ENCODE results near the gene TMEM263.
"Not testable (repeated sequence)": the region's sequence is repeated elsewhere in the genome, so short reads cannot be mapped to it uniquely, and the experiment has no call there.

Gene TMEM263

DNA sequence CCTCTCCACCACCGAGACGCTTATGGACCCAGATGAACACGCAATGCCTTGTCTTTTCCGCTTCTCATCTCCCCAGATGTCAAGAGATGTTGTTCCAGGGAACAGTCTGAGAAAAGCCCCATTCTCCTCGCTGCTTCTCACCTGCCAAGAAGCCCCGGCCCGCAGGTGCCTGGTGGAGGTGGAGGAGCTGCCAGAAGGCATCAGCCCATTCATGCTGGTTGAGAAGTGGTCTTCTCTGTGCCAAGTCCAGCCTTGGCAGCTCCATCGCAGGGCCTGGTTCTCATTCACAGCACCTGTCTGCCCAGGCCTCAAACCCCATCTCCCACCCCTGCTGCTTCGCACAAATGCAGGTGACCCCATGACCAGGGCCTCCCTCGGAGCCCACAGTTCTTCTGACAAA is 42.3 kb upstream of the TMEM263 start:
- no peak for TF ChIP-seq CTCF (IDR thresholded peaks at IDR 0.05; ENCODE audit: control insufficient read depth, extremely low read depth, insufficient read depth)
- no peak for DNase-seq (ENCODE audit: low read depth)

DNA sequence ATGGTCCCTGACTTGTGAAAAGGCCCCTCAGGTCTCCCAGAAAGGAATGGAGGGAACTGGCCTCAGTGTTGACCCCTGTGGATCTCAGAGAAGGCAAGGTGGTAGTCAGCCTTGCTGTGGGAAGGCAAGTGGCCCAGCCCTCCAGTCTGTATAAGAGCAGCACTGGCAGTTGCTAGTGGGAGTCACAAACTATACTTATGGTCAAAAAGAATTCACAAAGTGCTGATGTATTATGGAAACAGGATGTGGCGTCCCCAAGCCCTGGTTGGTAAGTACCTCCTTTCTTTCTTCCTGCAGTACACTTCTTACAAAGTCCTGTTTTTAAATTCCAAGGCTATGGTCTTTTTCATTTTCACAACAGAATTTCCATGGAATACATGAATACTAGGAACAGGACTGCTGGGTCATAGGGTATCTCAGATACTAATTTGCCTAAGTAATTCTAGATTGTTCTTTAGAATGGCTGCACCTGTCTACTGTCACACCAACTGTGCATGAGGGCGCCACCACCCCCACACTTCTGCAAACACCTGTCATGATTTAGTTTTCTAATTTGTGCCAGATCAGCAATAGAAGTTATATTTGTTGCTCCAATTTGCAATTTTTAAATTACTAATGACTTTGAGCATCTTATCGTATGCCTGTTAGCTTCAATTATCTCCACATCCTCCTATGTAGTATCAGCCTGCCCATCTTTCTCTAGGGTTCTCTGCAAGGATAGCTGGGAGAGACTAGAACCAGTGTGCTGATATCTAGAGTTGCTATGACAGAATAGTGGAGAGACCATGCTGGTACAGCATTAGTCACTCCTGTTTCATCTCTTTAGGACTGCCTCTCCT is 40.7 kb upstream of the TMEM263 start:
- DNase-seq (ENCODE audit: low read depth): no peak
- no peak for TF ChIP-seq CTCF (IDR thresholded peaks at IDR 0.05; ENCODE audit: control insufficient read depth, extremely low read depth, insufficient read depth)

More for the DNA sequence above, 42.3 kb upstream of the TMEM263 start:
- H3K4me3 ChIP-seq (ENCODE audit: low read depth, low read length): no peak overlapping the region

DNA sequence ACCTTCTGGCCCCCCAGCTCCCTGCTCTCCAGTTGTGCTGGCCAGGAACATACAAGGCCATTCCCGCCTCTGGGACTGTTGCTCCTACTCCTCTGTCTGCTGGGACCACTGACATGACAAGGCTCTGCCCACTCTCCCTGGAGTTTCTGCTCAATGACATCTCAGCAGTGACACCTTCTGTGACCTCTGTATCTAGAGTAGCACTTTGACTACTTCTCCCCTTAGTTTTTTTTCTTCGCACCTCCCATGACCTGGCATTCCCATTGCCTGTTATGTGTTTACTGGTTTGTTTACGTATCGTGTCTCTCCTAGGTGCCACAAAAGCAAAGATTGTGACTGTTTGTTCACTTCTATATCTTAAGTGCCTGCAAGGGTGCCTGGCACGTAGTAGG is 40.1 kb upstream of the TMEM263 start:
- no peak overlapping the region for H3K4me3 ChIP-seq (ENCODE audit: low read depth, low read length)
- DNase-seq (ENCODE audit: low read depth): no peak
- no peak for TF ChIP-seq CTCF (IDR thresholded peaks at IDR 0.05; ENCODE audit: control insufficient read depth, extremely low read depth, insufficient read depth)

More for the DNA sequence above, 40.7 kb upstream of the TMEM263 start:
- H3K4me3 ChIP-seq (ENCODE audit: low read depth, low read length): no peak overlapping the region

- TF ChIP-seq CTCF (IDR thresholded peaks at IDR 0.05; ENCODE audit: control insufficient read depth, extremely low read depth, insufficient read depth): no peak
- DNase-seq (ENCODE audit: low read depth): no peak
- no peak overlapping the region for H3K4me3 ChIP-seq (ENCODE audit: low read depth, low read length)
Observed at GRCh38 chr12:106917503-106917902, 38.2 kb upstream of the TMEM263 start.

DNA sequence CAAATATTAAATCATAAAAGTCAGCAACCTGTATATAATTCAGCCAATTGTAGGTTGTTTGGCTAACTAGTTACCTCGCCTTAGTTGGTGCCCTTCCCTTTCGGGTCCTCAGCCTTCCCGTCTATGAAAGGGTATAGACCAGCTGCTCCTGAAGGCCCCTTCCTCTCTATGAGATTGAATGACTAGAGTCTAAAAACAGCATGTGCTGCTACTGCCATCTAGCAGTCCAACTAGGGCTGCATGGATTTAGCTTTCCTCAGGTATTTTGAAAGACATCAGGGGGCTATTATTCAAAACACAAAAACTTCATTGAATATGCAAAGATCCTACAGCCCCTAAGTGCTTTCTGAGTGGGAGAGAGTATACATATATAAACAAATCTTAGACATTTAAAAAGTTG is 37.0 kb upstream of the TMEM263 start:
- DNase-seq (ENCODE audit: low read depth): no peak
- no peak overlapping the region for H3K4me3 ChIP-seq (ENCODE audit: low read depth, low read length)
- TF ChIP-seq CTCF (IDR thresholded peaks at IDR 0.05; ENCODE audit: control insufficient read depth, extremely low read depth, insufficient read depth): peak; percentile 66

DNA sequence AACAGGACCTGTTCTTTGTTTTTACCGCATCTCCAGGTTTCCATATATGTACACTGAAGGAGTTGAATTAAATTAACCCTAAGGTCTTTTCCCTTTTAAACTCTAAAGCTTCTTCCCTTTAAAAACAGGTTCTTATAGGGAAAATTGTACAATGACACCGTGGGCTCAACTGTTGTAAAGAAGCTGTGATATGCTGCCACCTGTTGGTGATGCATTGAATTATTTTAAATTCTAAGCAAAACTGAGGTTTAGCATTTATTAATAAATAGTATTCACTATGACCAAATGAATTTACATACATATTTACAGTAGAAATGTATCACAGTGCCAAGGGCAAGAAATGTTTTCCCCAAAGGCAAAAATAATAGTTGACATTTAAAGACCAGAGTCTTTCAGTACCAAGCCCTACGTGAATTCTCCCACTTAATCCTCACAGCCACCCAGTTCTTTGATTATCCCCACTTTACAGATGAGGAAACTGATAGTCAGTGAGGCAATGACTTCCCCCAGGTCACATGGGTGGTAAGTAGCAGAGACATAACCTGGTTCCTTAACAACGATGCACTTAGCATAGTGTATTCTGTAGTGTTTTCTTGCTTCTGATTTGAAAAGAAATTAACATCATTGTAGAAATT is 35.7 kb upstream of the TMEM263 start:
- TF ChIP-seq CTCF (IDR thresholded peaks at IDR 0.05; ENCODE audit: control insufficient read depth, extremely low read depth, insufficient read depth): peak; percentile 70
- peak; percentile 13 for DNase-seq (ENCODE audit: low read depth)
- no peak overlapping the region for H3K4me3 ChIP-seq (ENCODE audit: low read depth, low read length)

DNA sequence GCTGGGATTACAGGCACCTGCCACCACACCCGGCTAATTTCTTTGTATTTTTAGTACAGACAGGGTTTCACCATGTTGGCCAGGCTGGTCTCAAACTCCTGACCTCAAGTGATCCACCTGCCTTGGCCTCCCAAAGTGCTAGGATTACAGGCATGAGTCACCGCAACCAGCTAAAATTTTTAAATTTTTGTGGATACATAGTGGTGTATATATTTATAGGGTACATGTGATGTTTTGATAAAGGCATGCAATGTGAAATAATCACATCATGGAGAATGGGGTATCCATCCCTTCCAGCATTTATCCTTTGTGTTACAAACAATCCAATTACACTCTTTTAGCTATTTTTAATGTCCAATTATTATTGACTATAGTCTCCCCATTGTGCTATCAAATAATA is 33.7 kb upstream of the TMEM263 start:
- not testable (repeated sequence) for H3K4me3 ChIP-seq (ENCODE audit: low read depth, low read length); DNase-seq (ENCODE audit: low read depth)

DNA sequence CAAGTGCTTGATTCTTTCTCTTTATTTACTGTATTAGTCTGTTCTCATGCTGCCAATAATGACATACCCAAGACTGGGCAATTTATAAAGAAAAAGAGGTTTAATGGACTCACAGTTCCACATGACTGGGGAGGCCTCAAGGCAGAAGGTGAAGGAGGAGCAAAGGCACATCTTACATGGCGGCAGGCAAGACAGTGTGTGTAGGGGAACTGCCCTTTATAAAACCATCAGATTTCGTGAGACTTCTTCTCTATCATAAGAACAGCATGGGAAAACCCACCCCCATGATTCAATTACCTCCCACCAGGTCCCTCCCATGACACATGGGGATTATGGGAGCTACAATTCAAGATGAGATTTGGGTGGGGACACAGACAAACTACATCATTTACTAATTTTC is 32.1 kb upstream of the TMEM263 start:
- DNase-seq (ENCODE audit: low read depth): not testable (repeated sequence)

More for the DNA sequence above, 32.1 kb upstream of the TMEM263 start:
- not testable (repeated sequence) for H3K4me3 ChIP-seq (ENCODE audit: low read depth, low read length)

All from LNCaP clone FGC (cell line).